ENCODE measurements around the gene CPHXL. TPM values are rescaled to one million over a fixed set of nuclear protein-coding genes. Genes with fewer than 3 reads are reported as not detected.
A peak's percentile ranks its signal among the peaks of the same experiment; 100 is the strongest.

CPHXL gene
- total and polyA plus RNA-seq, 4 donors = not detected

- peaks cover 0 to 12% (median 0%) of the 10 kb centered on the region in 5 donors for H3K4me1 ChIP-seq (ENCODE audit: control insufficient read depth in 5 of 5, insufficient read depth in 5 of 5, low read length in 5 of 5)
- WGBS, 2 donors = 68 to 81% methylated on average over 3 of the region's 3 CpGs
- H3K27me3 ChIP-seq (ENCODE audit: control insufficient read depth in 3 of 3, insufficient read depth in 3 of 3, low read length in 2 of 3) = no peaks in the 10 kb centered on the region
- no peak for TF ChIP-seq CTCF (IDR thresholded peaks at IDR 0.05; ENCODE audit: control extremely low read depth, extremely low read depth)
- no peaks in the 10 kb centered on the region for H3K36me3 ChIP-seq (ENCODE audit: control insufficient read depth in 4 of 4, insufficient read depth in 4 of 4, low read length in 4 of 4)
- no peak overlapping the region for H3K9ac ChIP-seq (ENCODE audit: insufficient read depth in 1 of 2, low read length in 2 of 2)
- ATAC-seq (ENCODE audit: insufficient read depth, low FRiP score) = no peak
- H3K9me3 ChIP-seq (ENCODE audit: control insufficient read depth in 4 of 4, insufficient read depth in 3 of 4, low read length in 3 of 4) = no peaks in the 10 kb centered on the region
- DNase-seq = peak in 1 of 3 donors; percentile 16
- no peak overlapping the region for H3K4me3 ChIP-seq
- no peak overlapping the region for H3K27ac ChIP-seq (ENCODE audit: low read depth in 1 of 2, low read length in 1 of 2)
These were observed 24.2 kb upstream of the CPHXL start for GRCh38 chr16:75750528-75750927.

GRCh38 chr16:75746359-75746758 is 20.1 kb upstream of the CPHXL start:
- Histone ChIP-seq H3K9me3 (ENCODE audit: control insufficient read depth in 4 of 4, insufficient read depth in 3 of 4, low read length in 3 of 4) (peaks cover 0 to 4% (median 1%) of the 10 kb centered on the region in 4 donors), H3K36me3 (ENCODE audit: control insufficient read depth in 4 of 4, insufficient read depth in 4 of 4, low read length in 4 of 4) (no peaks in the 10 kb centered on the region), H3K4me3 (no peak overlapping the region), H3K27me3 (ENCODE audit: control insufficient read depth in 3 of 3, insufficient read depth in 3 of 3, low read length in 2 of 3) (no peaks in the 10 kb centered on the region), H3K9ac (ENCODE audit: insufficient read depth in 1 of 2, low read length in 2 of 2) (no peak overlapping the region), H3K4me1 (ENCODE audit: control insufficient read depth in 5 of 5, insufficient read depth in 5 of 5, low read length in 5 of 5) (no peaks in the 10 kb centered on the region), H3K27ac (ENCODE audit: low read depth in 1 of 2, low read length in 1 of 2) (no peak overlapping the region)
- 92 to 94% methylated on average over 3 of the region's 3 CpGs for WGBS, 2 donors
- no peak for TF ChIP-seq CTCF (IDR thresholded peaks at IDR 0.05; ENCODE audit: control extremely low read depth, extremely low read depth)
- DNase-seq (no peak), ATAC-seq (ENCODE audit: insufficient read depth, low FRiP score) (no peak)

GRCh38 chr16:75745823-75746222 is 19.5 kb upstream of the CPHXL start:
- Histone ChIP-seq H3K36me3 (ENCODE audit: control insufficient read depth in 4 of 4, insufficient read depth in 4 of 4, low read length in 4 of 4) (no peaks in the 10 kb centered on the region), H3K9me3 (ENCODE audit: control insufficient read depth in 4 of 4, insufficient read depth in 3 of 4, low read length in 3 of 4) (peaks cover 0 to 4% (median 1%) of the 10 kb centered on the region in 4 donors), H3K9ac (ENCODE audit: insufficient read depth in 1 of 2, low read length in 2 of 2) (no peak overlapping the region), H3K4me3 (no peak overlapping the region), H3K4me1 (ENCODE audit: control insufficient read depth in 5 of 5, insufficient read depth in 5 of 5, low read length in 5 of 5) (no peaks in the 10 kb centered on the region), H3K27me3 (ENCODE audit: control insufficient read depth in 3 of 3, insufficient read depth in 3 of 3, low read length in 2 of 3) (no peaks in the 10 kb centered on the region), H3K27ac (ENCODE audit: low read depth in 1 of 2, low read length in 1 of 2) (no peak overlapping the region)
- DNase-seq = no peak
- WGBS, 2 donors = 86 to 94% methylated on average over 1 of the region's 1 CpG
- no peak for ATAC-seq (ENCODE audit: insufficient read depth, low FRiP score)
- no peak for TF ChIP-seq CTCF (IDR thresholded peaks at IDR 0.05; ENCODE audit: control extremely low read depth, extremely low read depth)

- Histone ChIP-seq H3K4me1 (ENCODE audit: control insufficient read depth in 5 of 5, insufficient read depth in 5 of 5, low read length in 5 of 5) (no peaks in the 10 kb centered on the region), H3K4me3 (no peak overlapping the region), H3K27ac (ENCODE audit: low read depth in 1 of 2, low read length in 1 of 2) (no peak overlapping the region), H3K36me3 (ENCODE audit: control insufficient read depth in 4 of 4, insufficient read depth in 4 of 4, low read length in 4 of 4) (no peaks in the 10 kb centered on the region), H3K9me3 (ENCODE audit: control insufficient read depth in 4 of 4, insufficient read depth in 3 of 4, low read length in 3 of 4) (peaks cover 0 to 4% (median 2%) of the 10 kb centered on the region in 4 donors), H3K9ac (ENCODE audit: insufficient read depth in 1 of 2, low read length in 2 of 2) (no peak overlapping the region), H3K27me3 (ENCODE audit: control insufficient read depth in 3 of 3, insufficient read depth in 3 of 3, low read length in 2 of 3) (no peaks in the 10 kb centered on the region)
- no peak for DNase-seq
- WGBS, 2 donors = 58 to 59% methylated on average over 1 of the region's 1 CpG
- TF ChIP-seq CTCF (IDR thresholded peaks at IDR 0.05; ENCODE audit: control extremely low read depth, extremely low read depth) = no peak
- ATAC-seq (ENCODE audit: insufficient read depth, low FRiP score) = no peak
These were observed 19.0 kb upstream of the CPHXL start for GRCh38 chr16:75745242-75745641.

Measured in lung (tissue), 12 donors.